ENCODE measurements around the gene ROCK2.

DNA sequence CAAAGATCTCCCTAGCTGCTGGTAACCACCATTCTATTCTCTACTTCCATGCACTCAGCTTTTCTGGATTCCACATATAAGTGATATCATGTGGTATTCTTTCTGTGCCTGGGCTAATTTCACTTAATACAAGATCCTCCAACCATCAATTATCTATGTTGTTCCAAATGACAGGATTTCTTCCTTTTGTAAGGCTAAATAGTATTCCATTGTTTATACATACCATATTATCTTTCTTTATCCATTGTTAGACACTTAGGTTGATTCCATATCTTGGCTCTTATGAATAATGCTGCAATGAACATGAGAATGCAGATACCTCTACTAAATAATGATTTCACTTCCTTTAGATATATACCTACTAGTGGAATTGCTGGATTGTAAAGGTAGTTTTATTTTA lies 66.2 kb downstream of the ROCK2 start:
- TF ChIP-seq, protein P1, sequence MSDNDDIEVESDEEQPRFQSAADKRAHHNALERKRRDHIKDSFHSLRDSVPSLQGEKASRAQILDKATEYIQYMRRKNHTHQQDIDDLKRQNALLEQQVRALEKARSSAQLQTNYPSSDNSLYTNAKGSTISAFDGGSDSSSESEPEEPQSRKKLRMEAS (IDR thresholded peaks at IDR 0.05) = no peak
- no peak for TF ChIP-seq YY1 (IDR thresholded peaks at IDR 0.05)
